ENCODE measurements around the gene KCNIP1. TPM values are rescaled to one million over a fixed set of nuclear protein-coding genes. Genes with fewer than 3 reads are reported as not detected.

The KCNIP1 gene
- polyA plus RNA-seq, 1 donor from 2014 or later: 13.8 TPM

GRCh38 chr5:170591054-170591453 is 87.2 kb downstream of the KCNIP1 start:
- TF ChIP-seq SMC3 (conservative IDR thresholded peaks at IDR 0.05; ENCODE audit: poor library complexity) (no peak), EZH2 (IDR thresholded peaks at IDR 0.05; ENCODE audit: borderline replicate concordance, insufficient read depth, low read length, poor library complexity, severe bottlenecking) (no peak), POLR2AphosphoS5 (IDR thresholded peaks at IDR 0.05) (no peak), EP300 (conservative IDR thresholded peaks at IDR 0.05; ENCODE audit: poor library complexity, severe bottlenecking) (no peak), CTCF (IDR thresholded peaks at IDR 0.05; ENCODE audit: poor library complexity, severe bottlenecking) (no peak), RAD21 (conservative IDR thresholded peaks at IDR 0.05) (no peak), MXI1 (conservative IDR thresholded peaks at IDR 0.05; ENCODE audit: poor library complexity, severe bottlenecking) (no peak), TAF1 (IDR thresholded peaks at IDR 0.05; ENCODE audit: low read depth) (no peak), REST (IDR thresholded peaks at IDR 0.05; ENCODE audit: borderline replicate concordance) (no peak)
- H3K9me2 ChIP-seq (ENCODE audit: insufficient read depth, low read length): no peaks in the 10 kb centered on the region
- no peak overlapping the region for H3K4me2 ChIP-seq (ENCODE audit: low read length)
- H3K36me3 ChIP-seq (ENCODE audit: insufficient read depth, low read length): no peaks in the 10 kb centered on the region
- no peaks in the 10 kb centered on the region for H3F3A ChIP-seq (ENCODE audit: insufficient read depth, low read length, poor library complexity, severe bottlenecking)
- H2AFZ ChIP-seq (ENCODE audit: low read depth, low read length): no peak overlapping the region
- no peaks in the 10 kb centered on the region for H4K20me1 ChIP-seq (ENCODE audit: insufficient read depth)
- H3K79me2 ChIP-seq (replicated peaks; ENCODE audit: insufficient read depth, low read length): no peaks in the 10 kb centered on the region
- no peaks in the 10 kb centered on the region for H3K27me3 ChIP-seq (ENCODE audit: insufficient read depth, low read depth, low read length)
- no peak overlapping the region for H3K27ac ChIP-seq (ENCODE audit: low read length)
- H3K9me3 ChIP-seq (ENCODE audit: low read length): no peaks in the 10 kb centered on the region
- H3K4me3 ChIP-seq (ENCODE audit: low read length): no peak overlapping the region
- no peak overlapping the region for H3K9ac ChIP-seq (ENCODE audit: low read length)

- no peaks in the 10 kb centered on the region for H4K20me1 ChIP-seq (ENCODE audit: insufficient read depth)
Measured at GRCh38 chr5:170596482-170597044, 92.7 kb downstream of the KCNIP1 start.

More at GRCh38 chr5:170596482-170597044, 92.7 kb downstream of the KCNIP1 start:
- Histone ChIP-seq H3K4me2 (ENCODE audit: low read length) (no peak overlapping the region), H3K9me3 (ENCODE audit: low read length) (no peaks in the 10 kb centered on the region), H3K4me3 (ENCODE audit: low read length) (peak overlapping the region; percentile 11), H3K36me3 (ENCODE audit: insufficient read depth, low read length) (no peaks in the 10 kb centered on the region), H3K79me2 (replicated peaks; ENCODE audit: insufficient read depth, low read length) (no peaks in the 10 kb centered on the region), H3K27me3 (ENCODE audit: insufficient read depth, low read depth, low read length) (no peaks in the 10 kb centered on the region), H2AFZ (ENCODE audit: low read depth, low read length) (no peak overlapping the region), H3K9ac (ENCODE audit: low read length) (peak overlapping the region; percentile 35), H3K27ac (ENCODE audit: low read length) (peak overlapping the region; percentile 78), H3F3A (ENCODE audit: insufficient read depth, low read length, poor library complexity, severe bottlenecking) (no peaks in the 10 kb centered on the region), H3K9me2 (ENCODE audit: insufficient read depth, low read length) (no peaks in the 10 kb centered on the region)
- TF ChIP-seq EP300 (conservative IDR thresholded peaks at IDR 0.05; ENCODE audit: poor library complexity, severe bottlenecking): no peak
- no peak for TF ChIP-seq POLR2AphosphoS5 (IDR thresholded peaks at IDR 0.05)
- no peak for TF ChIP-seq CTCF (IDR thresholded peaks at IDR 0.05; ENCODE audit: poor library complexity, severe bottlenecking)
- no peak for TF ChIP-seq MXI1 (conservative IDR thresholded peaks at IDR 0.05; ENCODE audit: poor library complexity, severe bottlenecking)
- no peak for TF ChIP-seq REST (IDR thresholded peaks at IDR 0.05; ENCODE audit: borderline replicate concordance)
- no peak for TF ChIP-seq SMC3 (conservative IDR thresholded peaks at IDR 0.05; ENCODE audit: poor library complexity)
- TF ChIP-seq RAD21 (conservative IDR thresholded peaks at IDR 0.05): no peak
- no peak for TF ChIP-seq TAF1 (IDR thresholded peaks at IDR 0.05; ENCODE audit: low read depth)
- TF ChIP-seq EZH2 (IDR thresholded peaks at IDR 0.05; ENCODE audit: borderline replicate concordance, insufficient read depth, low read length, poor library complexity, severe bottlenecking): no peak
